Panc1 (cell line): Measurements from ENCODE around the gene NPAS3.

ENCODE experiments used
- CTCF ChIP-seq: fragments of 450-650 bp; IDR thresholded peaks from 2 replicates; pipeline ENCODE4 v1.5.1; 2017; ENCODE audit warnings: mild to moderate bottlenecking
- POLR2AphosphoS5 ChIP-seq: IDR thresholded peaks from 2 replicates; pipeline ENCODE4 v1.6.1; 2012; ENCODE audit warnings: mild to moderate bottlenecking, low read depth, low read length, moderate library complexity
- REST ChIP-seq, 2 experiments: IDR thresholded peaks; 2 replicates each; pipeline ENCODE4 v1.6.1; 2011 to 2012; ENCODE audit warnings: low read depth in 2 of 2, control low read depth in 1 of 2, low read length in 1 of 2, mild to moderate bottlenecking in 1 of 2, moderate library complexity in 1 of 2; ENCODE audit not compliant: insufficient read depth in 1 of 2
- SIN3A ChIP-seq: IDR thresholded peaks from 2 replicates; pipeline ENCODE4 v1.6.1; 2012; ENCODE audit warnings: low read depth, mild to moderate bottlenecking, low read length, moderate library complexity, borderline replicate concordance; ENCODE audit not compliant: insufficient read depth
- TCF7L2 ChIP-seq: IDR thresholded peaks from 2 replicates; pipeline ENCODE4 v1.6.1; 2011; ENCODE audit warnings: mild to moderate bottlenecking, low read depth, low read length, inconsistent platforms

GRCh38 chr14:33218026-33218425 lies 279.3 kb downstream of the NPAS3 start:
- TF ChIP-seq REST (IDR thresholded peaks at IDR 0.05; ENCODE audit: insufficient read depth in 1 of 2, low read depth in 2 of 2, low read length in 1 of 2) (no peak), CTCF (no peak), SIN3A (no peak), POLR2AphosphoS5 (no peak), TCF7L2 (no peak)
